Thoracic aorta (tissue), 2 donors: Measurements from ENCODE around the gene CMTM7. TPM values are rescaled to one million over a fixed set of nuclear protein-coding genes. Genes with fewer than 3 reads are reported as not detected.

ENCODE experiments used
- ATAC-seq: fragments of 150-250 bp; one replicate; pipeline ENCODE4 v1.8.0; 2017; ENCODE audit warnings: low read depth; ENCODE audit not compliant: insufficient number of reproducible peaks, low FRiP score
- DNase-seq: peaks from one replicate; pipeline ENCODE4 v3.0.0-alpha.2; 2020; ENCODE audit warnings: low spot score
- H3K27ac ChIP-seq, 2 donors: fragments of 200-600 bp; sonication (generic); 1 replicate in 1 of 2; 2 replicates in 1 of 2; pipeline ENCODE4 v1.5.1; 2016; ENCODE audit warnings: mild to moderate bottlenecking in 2 of 2, moderate library complexity in 2 of 2
- H3K27me3 ChIP-seq: fragments of 200-600 bp; sonication (generic); replicated peaks from 2 replicates; pipeline ENCODE4 v1.6.0; 2016; ENCODE audit warnings: mild to moderate bottlenecking; ENCODE audit not compliant: insufficient read depth
- H3K36me3 ChIP-seq: fragments of 200-600 bp; sonication (generic); one replicate; pipeline ENCODE4 v1.5.1; 2016
- H3K4me1 ChIP-seq, 2 donors: fragments of 200-600 bp; sonication (generic); 1 replicate in 1 of 2; 2 replicates in 1 of 2; pipeline versions ENCODE4 v1.5.1 to v1.6.0; 2016; ENCODE audit warnings: low read depth in 2 of 2, mild to moderate bottlenecking in 1 of 2; ENCODE audit not compliant: control insufficient read depth in 1 of 2
- H3K4me3 ChIP-seq: fragments of 200-600 bp; sonication (generic); 2 replicates; pipeline ENCODE4 v1.5.1; 2016; ENCODE audit warnings: mild to moderate bottlenecking
- H3K9me3 ChIP-seq: fragments of 200-600 bp; sonication (generic); 2 replicates; pipeline ENCODE4 v1.5.1; 2016
- total RNA-seq, 2 donors: library from RNA; depleted of rRNA; stranded (reverse); fragments of >200 nt; gene quantifications; one replicate each; pipeline versions ENCODE4 v1.1.0 to v1.2.3, GENCODE V29; 2016
- TF ChIP-seq, protein P1 (sequence below): fragments of 200-600 bp; sonication (generic); IDR thresholded peaks from one replicate; pipeline ENCODE4 v1.5.1; 2019; ENCODE audit warnings: antibody characterized with exemption

The CMTM7 gene
- total RNA-seq, 2 donors from 2014 or later = 10.3 to 21.5 TPM

DNA sequence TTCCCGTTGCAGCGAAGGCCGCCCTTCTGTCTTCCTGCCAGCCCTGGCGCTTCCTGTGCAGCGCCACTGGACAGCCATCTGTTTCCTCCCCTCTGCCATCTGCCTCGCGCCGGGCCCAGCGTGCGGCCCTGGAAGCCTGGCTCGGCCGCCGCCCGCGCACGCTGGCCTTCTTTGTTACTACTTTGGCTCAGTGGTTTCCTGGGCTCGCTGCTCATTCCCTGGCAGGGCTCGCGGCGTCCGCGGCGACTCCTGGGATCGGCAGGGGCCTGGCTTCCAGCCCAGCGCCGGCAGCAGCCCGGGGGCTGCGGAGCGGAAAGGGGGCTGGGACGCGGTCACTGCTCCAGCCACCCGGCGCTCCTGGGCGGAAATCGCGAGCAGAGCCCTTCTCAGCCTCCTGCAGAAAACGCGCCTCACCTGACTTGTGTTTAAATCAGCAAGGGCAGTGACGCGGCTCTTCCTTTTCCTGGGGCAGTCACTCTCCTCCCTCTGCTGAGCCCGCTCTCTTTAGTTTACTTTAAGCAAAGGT is 10.0 kb downstream of the CMTM7 start:
- ATAC-seq (no peak), DNase-seq (no peak)
- Histone ChIP-seq H3K9me3 (no peaks in the 10 kb centered on the region), H3K27ac (peak overlapping the region; percentile 52 to 72), H3K36me3 (no peaks in the 10 kb centered on the region), H3K27me3 (no peaks in the 10 kb centered on the region), H3K4me1 (peaks cover 4 to 14% of the 10 kb centered on the region in 2 donors), H3K4me3 (peak overlapping the region; percentile 76)
- TF ChIP-seq, protein P1, sequence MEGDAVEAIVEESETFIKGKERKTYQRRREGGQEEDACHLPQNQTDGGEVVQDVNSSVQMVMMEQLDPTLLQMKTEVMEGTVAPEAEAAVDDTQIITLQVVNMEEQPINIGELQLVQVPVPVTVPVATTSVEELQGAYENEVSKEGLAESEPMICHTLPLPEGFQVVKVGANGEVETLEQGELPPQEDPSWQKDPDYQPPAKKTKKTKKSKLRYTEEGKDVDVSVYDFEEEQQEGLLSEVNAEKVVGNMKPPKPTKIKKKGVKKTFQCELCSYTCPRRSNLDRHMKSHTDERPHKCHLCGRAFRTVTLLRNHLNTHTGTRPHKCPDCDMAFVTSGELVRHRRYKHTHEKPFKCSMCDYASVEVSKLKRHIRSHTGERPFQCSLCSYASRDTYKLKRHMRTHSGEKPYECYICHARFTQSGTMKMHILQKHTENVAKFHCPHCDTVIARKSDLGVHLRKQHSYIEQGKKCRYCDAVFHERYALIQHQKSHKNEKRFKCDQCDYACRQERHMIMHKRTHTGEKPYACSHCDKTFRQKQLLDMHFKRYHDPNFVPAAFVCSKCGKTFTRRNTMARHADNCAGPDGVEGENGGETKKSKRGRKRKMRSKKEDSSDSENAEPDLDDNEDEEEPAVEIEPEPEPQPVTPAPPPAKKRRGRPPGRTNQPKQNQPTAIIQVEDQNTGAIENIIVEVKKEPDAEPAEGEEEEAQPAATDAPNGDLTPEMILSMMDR = no peak

DNA sequence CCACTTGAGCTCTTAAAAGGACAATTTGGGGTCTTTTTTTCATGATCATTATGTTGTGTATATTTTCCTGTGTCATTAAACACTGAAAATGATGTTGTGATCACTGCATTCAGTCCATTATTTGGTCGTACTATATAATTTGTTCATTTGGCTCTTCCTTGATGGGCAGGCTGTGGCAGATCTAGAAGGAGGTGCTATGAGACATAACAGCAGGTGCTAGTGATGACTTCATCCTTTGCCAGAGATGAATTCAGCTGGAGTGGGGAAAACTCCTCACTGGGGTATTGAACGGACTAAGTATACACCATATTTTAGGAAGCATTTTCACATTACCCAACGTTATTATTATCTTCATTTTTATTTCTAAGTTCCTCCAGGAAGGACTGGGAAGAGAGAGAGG is 12.0 kb downstream of the CMTM7 start:
- H3K4me3 ChIP-seq = no peak overlapping the region
- H3K27me3 ChIP-seq = no peaks in the 10 kb centered on the region
- TF ChIP-seq, protein P1 = no peak
- H3K9me3 ChIP-seq = no peaks in the 10 kb centered on the region
- no peak for ATAC-seq
- peaks cover 4 to 14% of the 10 kb centered on the region in 2 donors for H3K4me1 ChIP-seq
- H3K27ac ChIP-seq = no peak overlapping the region
- DNase-seq = no peak
- H3K36me3 ChIP-seq = no peaks in the 10 kb centered on the region

DNA sequence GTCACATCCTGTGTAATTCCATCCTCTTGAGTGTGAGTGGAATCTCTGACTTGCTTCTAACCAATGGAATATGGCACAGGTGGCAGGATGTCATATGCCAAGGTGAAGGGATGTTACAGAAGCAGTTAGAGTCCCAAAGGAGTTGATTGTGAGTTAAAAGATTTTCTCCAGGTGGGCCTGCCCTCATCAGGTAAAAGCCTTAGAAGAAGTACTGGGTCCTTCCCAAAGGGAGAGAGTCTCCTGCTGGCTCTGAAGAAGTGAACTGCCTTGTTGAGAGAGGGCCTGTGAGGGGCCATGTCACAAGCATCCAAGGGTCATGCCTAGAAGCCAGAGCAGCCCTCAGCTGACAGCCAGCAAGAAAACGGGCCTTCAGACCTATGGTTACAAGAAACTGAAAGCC is 13.1 kb downstream of the CMTM7 start:
- ATAC-seq = no peak
- no peak overlapping the region for H3K4me3 ChIP-seq
- TF ChIP-seq, protein P1 = no peak
- peaks cover 4 to 14% of the 10 kb centered on the region in 2 donors for H3K4me1 ChIP-seq
- H3K9me3 ChIP-seq = no peaks in the 10 kb centered on the region
- H3K36me3 ChIP-seq = no peaks in the 10 kb centered on the region
- no peaks in the 10 kb centered on the region for H3K27me3 ChIP-seq
- H3K27ac ChIP-seq = no peak overlapping the region
- no peak for DNase-seq

DNA sequence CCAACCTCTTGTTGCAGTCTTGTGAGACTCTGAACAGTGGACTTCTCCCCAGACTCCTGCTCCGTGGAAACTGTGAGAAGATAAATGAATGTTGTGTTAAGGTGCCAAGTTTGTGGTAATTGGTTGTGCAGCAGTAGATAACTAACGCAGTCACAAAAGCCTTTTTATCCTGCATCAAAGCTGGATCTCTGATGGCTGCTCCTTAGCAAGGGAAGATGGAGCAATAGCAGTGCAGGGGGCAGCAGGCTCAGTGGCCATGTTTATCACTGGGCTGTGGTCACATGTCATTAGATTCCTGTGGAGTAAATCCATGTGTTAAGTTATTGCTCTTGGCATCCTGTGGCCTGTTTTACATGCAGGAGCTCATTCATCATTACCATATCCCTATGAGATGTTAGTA is 13.5 kb downstream of the CMTM7 start:
- H3K4me1 ChIP-seq = peaks cover 4 to 14% of the 10 kb centered on the region in 2 donors
- H3K36me3 ChIP-seq = no peaks in the 10 kb centered on the region
- H3K27ac ChIP-seq = no peak overlapping the region
- TF ChIP-seq, protein P1 = no peak
- H3K27me3 ChIP-seq = no peaks in the 10 kb centered on the region
- no peak overlapping the region for H3K4me3 ChIP-seq
- no peaks in the 10 kb centered on the region for H3K9me3 ChIP-seq
- no peak for DNase-seq
- ATAC-seq = no peak

DNA sequence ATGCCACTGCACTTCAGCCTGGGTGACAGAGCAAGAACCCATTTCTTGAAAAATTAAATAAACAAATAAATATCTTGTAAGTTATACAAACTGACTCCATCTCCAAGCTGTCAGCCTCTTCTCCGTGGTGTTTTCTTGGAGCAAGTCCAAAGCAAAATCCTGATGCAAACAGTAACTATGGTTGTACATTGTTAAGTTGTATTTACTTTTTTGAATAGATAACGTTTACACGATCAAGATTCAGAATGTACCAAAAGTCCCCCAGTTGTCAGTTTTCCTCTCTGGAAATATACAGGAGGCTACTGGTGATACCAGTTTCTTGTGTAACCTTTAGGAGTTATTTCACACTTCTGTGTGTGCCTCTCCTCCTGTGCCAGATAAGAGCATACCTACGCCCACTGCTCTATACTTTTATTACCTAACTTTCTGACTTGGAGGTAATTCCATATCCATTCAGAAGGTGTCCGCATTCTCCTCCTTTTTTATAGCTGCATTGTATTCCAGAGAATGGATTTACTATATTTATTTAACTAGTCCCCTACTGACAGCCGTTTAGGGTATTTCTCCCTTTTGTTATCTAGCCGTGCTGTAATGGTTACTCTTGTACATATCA is 14.2 kb downstream of the CMTM7 start:
- no peaks in the 10 kb centered on the region for H3K36me3 ChIP-seq
- peaks cover 4 to 13% of the 10 kb centered on the region in 2 donors for H3K4me1 ChIP-seq
- H3K9me3 ChIP-seq = no peaks in the 10 kb centered on the region
- TF ChIP-seq, protein P1 = no peak
- no peak overlapping the region for H3K27ac ChIP-seq
- no peak overlapping the region for H3K4me3 ChIP-seq
- ATAC-seq (no peak), DNase-seq (no peak)
- H3K27me3 ChIP-seq = no peaks in the 10 kb centered on the region
